CD4-positive, alpha-beta T cell treated with Interferon alpha-2 for 1 hour (primary cell): ENCODE results near the gene B4GALNT2.
"Not testable (repeated sequence)": the region's sequence is repeated elsewhere in the genome, so short reads cannot be mapped to it uniquely, and the experiment has no call there.

Experiments
- DNase-seq, 2 donors: peaks; one replicate each; pipeline ENCODE4 v3.0.0-alpha.2; 2020 to 2022

The B4GALNT2 gene

GRCh38 chr17:49122566-49122965 is 10.0 kb upstream of the B4GALNT2 start:
- no peak for DNase-seq

GRCh38 chr17:49123061-49123460 is 9.5 kb upstream of the B4GALNT2 start:
- no peak for DNase-seq

GRCh38 chr17:49125449-49125848 is 7.1 kb upstream of the B4GALNT2 start:
- no peak for DNase-seq

GRCh38 chr17:49126183-49126859 is 6.2 kb upstream of the B4GALNT2 start:
- DNase-seq: not testable (repeated sequence)

GRCh38 chr17:49129359-49129950 is 3.1 kb upstream of the B4GALNT2 start:
- DNase-seq: not testable (repeated sequence)

- DNase-seq: no peak
These were observed 1.7 kb upstream of the B4GALNT2 start for GRCh38 chr17:49130891-49131290.

- no peak for DNase-seq
These were observed 261 bp upstream of the B4GALNT2 start for GRCh38 chr17:49132317-49132698.

- no peak for DNase-seq
These were observed 3.8 kb downstream of the B4GALNT2 start for GRCh38 chr17:49136335-49136734.

- not testable (repeated sequence) for DNase-seq
These were observed 13.1 kb downstream of the B4GALNT2 start for GRCh38 chr17:49145654-49146053.

- no peak for DNase-seq
These were observed 14.2 kb downstream of the B4GALNT2 start for GRCh38 chr17:49146620-49147306.

GRCh38 chr17:49148171-49148570 is 15.6 kb downstream of the B4GALNT2 start:
- no peak for DNase-seq

- DNase-seq: no peak
These were observed 19.4 kb downstream of the B4GALNT2 start for GRCh38 chr17:49151996-49152395.

- DNase-seq: no peak
These were observed 23.7 kb downstream of the B4GALNT2 start for GRCh38 chr17:49156256-49156655.

GRCh38 chr17:49157784-49158183 is 25.2 kb downstream of the B4GALNT2 start:
- no peak for DNase-seq

- DNase-seq: no peak
These were observed 30.3 kb downstream of the B4GALNT2 start for GRCh38 chr17:49162866-49163265.

GRCh38 chr17:49165143-49165542 is 32.6 kb downstream of the B4GALNT2 start:
- no peak for DNase-seq

GRCh38 chr17:49168706-49169105 is 36.1 kb downstream of the B4GALNT2 start:
- DNase-seq: no peak

- no peak for DNase-seq
These were observed 37.6 kb downstream of the B4GALNT2 start for GRCh38 chr17:49170216-49170615.

GRCh38 chr17:49170711-49171110 is 38.1 kb downstream of the B4GALNT2 start:
- not testable (repeated sequence) for DNase-seq

GRCh38 chr17:49175978-49176377 is 43.4 kb downstream of the B4GALNT2 start:
- DNase-seq: not testable (repeated sequence)

GRCh38 chr17:49180303-49180702 is 47.7 kb downstream of the B4GALNT2 start:
- DNase-seq: peak; percentile 49 to 69

GRCh38 chr17:49180998-49181635 is 48.5 kb downstream of the B4GALNT2 start:
- no peak for DNase-seq

- no peak for DNase-seq
These were observed 50.8 kb downstream of the B4GALNT2 start for GRCh38 chr17:49183341-49183740.

GRCh38 chr17:49183801-49184200 is 51.2 kb downstream of the B4GALNT2 start:
- DNase-seq: no peak
